GM08714 (cell line): ENCODE data around the gene MYO1A.

ENCODE experiments used
- H3K4me3 ChIP-seq: fragments of 200-500 bp; sonication (Bioruptor generic); 2 replicates; pipeline ENCODE4 v1.5.1; 2014; ENCODE audit warnings: mild to moderate bottlenecking, low read length, inconsistent platforms
- ZNF274 ChIP-seq: IDR thresholded peaks from 2 replicates; pipeline ENCODE4 v1.6.1; 2012; ENCODE audit warnings: mild to moderate bottlenecking, low read depth, low read length

MYO1A gene

GRCh38 chr12:57049890-57050289, at the start of gene MYO1A:
MYO1A (minus strand) TSS chr12:57050129; CDS start chr12:57048323, 1,806 bp downstream.
- no peak within 1 kb of the TSS for H3K4me3 ChIP-seq
- TF ChIP-seq ZNF274, result no peak

GRCh38 chr12:57099047-57099714, 49.3 kb upstream of the MYO1A start:
- no peak for TF ChIP-seq ZNF274

GRCh38 chr12:57098546-57098945, 48.6 kb upstream of the MYO1A start:
- no peak for TF ChIP-seq ZNF274
- no peak overlapping the region for H3K4me3 ChIP-seq

More at GRCh38 chr12:57099047-57099714, 49.3 kb upstream of the MYO1A start:
- no peak overlapping the region for H3K4me3 ChIP-seq

GRCh38 chr12:57097554-57097835, 47.6 kb upstream of the MYO1A start:
- TF ChIP-seq ZNF274, result no peak
- H3K4me3 ChIP-seq, result no peak overlapping the region

- no peak for TF ChIP-seq ZNF274
- H3K4me3 ChIP-seq, result no peak overlapping the region
Observed at GRCh38 chr12:57096748-57097553, 47.0 kb upstream of the MYO1A start.

- no peak for TF ChIP-seq ZNF274
- H3K4me3 ChIP-seq, result no peak overlapping the region
Observed at GRCh38 chr12:57096099-57096572, 46.2 kb upstream of the MYO1A start.

- H3K4me3 ChIP-seq, result no peak overlapping the region
- TF ChIP-seq ZNF274, result no peak
Observed at GRCh38 chr12:57095440-57095839, 45.5 kb upstream of the MYO1A start.

- H3K4me3 ChIP-seq, result no peak overlapping the region
- TF ChIP-seq ZNF274, result no peak
Observed at GRCh38 chr12:57094208-57095160, 44.6 kb upstream of the MYO1A start.

GRCh38 chr12:57093415-57094207, 43.7 kb upstream of the MYO1A start:
- H3K4me3 ChIP-seq, result no peak overlapping the region
- no peak for TF ChIP-seq ZNF274

- TF ChIP-seq ZNF274, result no peak
- H3K4me3 ChIP-seq, result no peak overlapping the region
Observed at GRCh38 chr12:57092876-57093414, 43.0 kb upstream of the MYO1A start.

- no peak overlapping the region for H3K4me3 ChIP-seq
- no peak for TF ChIP-seq ZNF274
Observed at GRCh38 chr12:57092529-57092862, 42.6 kb upstream of the MYO1A start.

GRCh38 chr12:57091638-57092528, 42.0 kb upstream of the MYO1A start:
- TF ChIP-seq ZNF274, result no peak
- no peak overlapping the region for H3K4me3 ChIP-seq
